OCI-LY7 (cell line): ENCODE measurements around the gene COL15A1. TPM values are rescaled to one million over a fixed set of nuclear protein-coding genes. Genes with fewer than 3 reads are reported as not detected.

Experiments used
- BruUV-seq: library from RNA; stranded (reverse); fragments of 400-500 nt; replicated peaks from 2 replicates; lab custom pipeline; 2021; lab: Mats Ljungman, UMichigan
- CTCF ChIA-PET: fragments of 300-600 bp; sonication (Branson Sonifier 250); formaldehyde crosslinking; loops from one replicate; lab custom pipeline; 2022; ENCODE audit warnings: antibody characterized with exemption; ENCODE audit not compliant: unreplicated experiment; lab: Charles Lee
- POLR2A ChIA-PET: fragments of 300-600 bp; sonication (Branson Sonifier 250); formaldehyde crosslinking; loops from one replicate; lab custom pipeline; 2022; ENCODE audit warnings: antibody characterized with exemption; lab: Charles Lee
- DNase-seq: peaks from one replicate; pipeline ENCODE4 v3.0.0-alpha.2; 2015; ENCODE audit warnings: low spot score
- H2AFZ ChIP-seq: fragments of 200-600 bp; sonication (generic), shearing (Covaris generic); 2 replicates; pipeline ENCODE4 v1.6.1; 2014; ENCODE audit warnings: mild to moderate bottlenecking, antibody characterized with exemption, low read length, moderate library complexity
- H3K27ac ChIP-seq: fragments of 200-600 bp; sonication (generic); 2 replicates; pipeline ENCODE4 v1.5.1; 2014; ENCODE audit warnings: mixed run types, low read depth, mild to moderate bottlenecking, moderate library complexity, low read length, inconsistent platforms; ENCODE audit not compliant: poor library complexity, severe bottlenecking
- H3K36me3 ChIP-seq: fragments of 200-600 bp; sonication (generic); 2 replicates; pipeline ENCODE4 v1.6.1; 2014; ENCODE audit warnings: mild to moderate bottlenecking, antibody characterized with exemption, low read length, moderate library complexity, mixed read lengths; ENCODE audit not compliant: insufficient read depth
- H3K4me1 ChIP-seq: fragments of 200-600 bp; sonication (generic); 2 replicates; pipeline ENCODE4 v1.5.1; 2014; ENCODE audit warnings: mild to moderate bottlenecking, low read length; ENCODE audit not compliant: insufficient read depth, poor library complexity, severe bottlenecking
- H3K4me2 ChIP-seq: fragments of 200-600 bp; sonication (generic); 2 replicates; pipeline ENCODE4 v1.6.1; 2014; ENCODE audit warnings: mild to moderate bottlenecking, low read length
- H3K4me3 ChIP-seq: fragments of 200-600 bp; sonication (generic); 2 replicates; pipeline ENCODE4 v1.5.1; 2014; ENCODE audit warnings: mild to moderate bottlenecking, low read depth, low read length; ENCODE audit not compliant: poor library complexity, severe bottlenecking
- H3K79me2 ChIP-seq: fragments of 200-600 bp; sonication (generic); 2 replicates; pipeline ENCODE4 v1.6.1; 2016; ENCODE audit warnings: low read depth, mild to moderate bottlenecking, low read length, moderate library complexity, mixed read lengths; ENCODE audit not compliant: insufficient read depth
- H3K9me2 ChIP-seq: fragments of 200-600 bp; sonication (generic); 2 replicates; pipeline ENCODE4 v1.6.1; 2016; ENCODE audit warnings: mild to moderate bottlenecking, low read length, mixed read lengths; ENCODE audit not compliant: insufficient read depth
- H3K9me3 ChIP-seq: fragments of 200-600 bp; sonication (generic); 2 replicates; pipeline ENCODE4 v1.6.1; 2014; ENCODE audit warnings: mild to moderate bottlenecking, mixed run types, low read length, mixed read lengths
- H4K20me1 ChIP-seq: fragments of 200-600 bp; sonication (generic); 2 replicates; pipeline ENCODE4 v1.6.1; 2014; ENCODE audit warnings: mild to moderate bottlenecking, antibody characterized with exemption, low read length, moderate library complexity, mixed read lengths; ENCODE audit not compliant: insufficient read depth
- CTCF ChIP-seq: fragments of 200-600 bp; sonication (generic); conservative IDR thresholded peaks from 2 replicates; pipeline ENCODE4 v1.5.1; 2014; ENCODE audit warnings: mild to moderate bottlenecking, antibody characterized with exemption, low read length, moderate library complexity, mixed read lengths
- EZH2phosphoT487 ChIP-seq: fragments of 200-600 bp; sonication (generic); IDR thresholded peaks from 2 replicates; pipeline ENCODE4 v1.6.1; 2018; ENCODE audit warnings: low read depth, borderline replicate concordance, mild to moderate bottlenecking, mixed run types, antibody characterized with exemption, low read length, moderate library complexity, mixed read lengths
- intact Hi-C: fragments of 100-400 bp; cut with micrococcal nuclease; formaldehyde crosslinking; loops from one replicate; pipeline ENCODE4 v1.10.0; 2022; ENCODE audit not compliant: unreplicated experiment
- total RNA-seq, 2 experiments: library from RNA; depleted of rRNA in 1 of 2; stranded (reverse); fragments of >200 nt in 1 of 2; shearing (Covaris generic) in 1 of 2; gene quantifications; 2 replicates each; pipeline ENCODE4 v1.2.3, GENCODE V29; 2014 to 2022

Gene COL15A1
- total RNA-seq, 2 experiments from 2014 or later, result not detected

- Histone ChIP-seq H3K9me2 (no peaks in the 10 kb centered on the region), H3K79me2 (no peaks in the 10 kb centered on the region), H3K4me3 (no peak overlapping the region), H4K20me1 (no peaks in the 10 kb centered on the region), H3K36me3 (no peaks in the 10 kb centered on the region), H2AFZ (no peak overlapping the region), H3K4me2 (no peak overlapping the region), H3K27ac (no peak overlapping the region), H3K9me3 (no peaks in the 10 kb centered on the region), H3K4me1 (no peaks in the 10 kb centered on the region)
- ChIA-PET CTCF (no interaction called here), POLR2A (no interaction called here)
- TF ChIP-seq CTCF, result no peak
- no peak for TF ChIP-seq EZH2phosphoT487
- intact Hi-C loops, result loop anchor here (5.0 kb wide), 1 partner anchor 131 kb away; no protein-coding TSS in a partner anchor
- no TSS peak for BruUV-seq
- no peak for DNase-seq
These were observed 34.1 kb downstream of the COL15A1 start for GRCh38 chr9:98977813-98978212.

- no peak overlapping the region for H3K27ac ChIP-seq
- intact Hi-C loops, result loop anchor here (5.0 kb wide), 1 partner anchor 131 kb away; no protein-coding TSS in a partner anchor
- no peaks in the 10 kb centered on the region for H3K9me2 ChIP-seq
- no peak overlapping the region for H2AFZ ChIP-seq
- ChIA-PET POLR2A (no interaction called here), CTCF (interaction anchor here (1.0 kb wide), 1 partner anchor 9 kb away, joined by 3 read pairs; no protein-coding TSS in a partner anchor)
- no peak for DNase-seq
- no peaks in the 10 kb centered on the region for H3K9me3 ChIP-seq
- no peaks in the 10 kb centered on the region for H3K36me3 ChIP-seq
- no peaks in the 10 kb centered on the region for H4K20me1 ChIP-seq
- no TSS peak for BruUV-seq
- H3K79me2 ChIP-seq, result no peaks in the 10 kb centered on the region
- TF ChIP-seq EZH2phosphoT487, result no peak
- no peak for TF ChIP-seq CTCF
- no peak overlapping the region for H3K4me3 ChIP-seq
- H3K4me2 ChIP-seq, result no peak overlapping the region
- no peaks in the 10 kb centered on the region for H3K4me1 ChIP-seq
These were observed 34.5 kb downstream of the COL15A1 start for GRCh38 chr9:98978231-98978681.

GRCh38 chr9:98980291-98980690 lies 36.6 kb downstream of the COL15A1 start:
- Histone ChIP-seq H3K4me1 (no peaks in the 10 kb centered on the region), H3K9me2 (no peaks in the 10 kb centered on the region), H3K9me3 (no peaks in the 10 kb centered on the region), H4K20me1 (no peaks in the 10 kb centered on the region), H3K27ac (no peak overlapping the region), H3K4me2 (no peak overlapping the region), H3K4me3 (no peak overlapping the region), H2AFZ (no peak overlapping the region), H3K79me2 (no peaks in the 10 kb centered on the region), H3K36me3 (no peaks in the 10 kb centered on the region)
- ChIA-PET POLR2A (no interaction called here), CTCF (no interaction called here)
- TF ChIP-seq EZH2phosphoT487, result no peak
- no TSS peak for BruUV-seq
- intact Hi-C loops, result no loop called here
- DNase-seq, result no peak
